ENCODE measurements around the gene FSTL5.

FSTL5 gene

DNA sequence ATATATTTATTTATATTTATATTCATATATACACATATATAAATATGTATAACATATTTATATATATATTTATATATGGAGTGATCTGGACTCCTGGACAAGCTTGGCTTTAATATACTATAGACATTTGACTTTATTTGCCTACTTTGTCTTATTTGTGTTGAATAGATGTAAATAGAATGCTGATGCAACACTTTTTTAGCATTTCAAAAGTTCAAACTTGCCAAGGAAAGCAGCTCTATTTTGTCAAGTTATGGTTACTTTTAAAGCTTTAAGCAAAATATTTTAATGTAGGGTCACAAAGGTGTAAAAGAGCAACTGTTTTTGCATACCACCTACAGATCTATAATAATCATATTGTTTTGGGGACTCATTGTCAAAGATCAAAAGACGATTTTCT, 61.1 kb downstream of the FSTL5 start:
- Histone ChIP-seq H3K4me3 (no peak overlapping the region), H3K27ac (no peak overlapping the region)
- TF ChIP-seq CTCF (IDR thresholded peaks at IDR 0.05): no peak
- DNase-seq (ENCODE audit: low spot score): no peak

DNA sequence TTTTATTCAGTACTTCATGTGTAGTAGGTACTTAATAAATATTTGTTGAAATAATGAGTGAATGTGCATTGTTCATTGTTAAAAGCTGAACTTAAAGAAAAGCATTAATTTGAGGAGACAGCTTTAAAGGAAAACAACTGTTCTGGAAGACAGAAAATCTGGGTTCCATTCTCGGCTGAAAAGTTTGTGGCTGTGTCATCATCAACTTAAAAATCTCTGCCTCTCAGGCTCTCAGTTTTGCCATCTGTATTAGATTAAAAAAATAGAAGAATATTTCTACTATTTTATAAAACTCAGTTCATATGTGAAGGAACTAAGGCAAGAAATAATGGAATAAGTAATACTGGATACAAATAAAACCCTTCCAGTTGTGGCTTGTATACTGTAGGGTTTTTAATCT, 62.5 kb downstream of the FSTL5 start:
- no peak overlapping the region for H3K4me3 ChIP-seq
- no peak overlapping the region for H3K27ac ChIP-seq
- DNase-seq (ENCODE audit: low spot score): no peak
- no peak for TF ChIP-seq CTCF (IDR thresholded peaks at IDR 0.05)

- TF ChIP-seq CTCF (IDR thresholded peaks at IDR 0.05): no peak
- no peak for DNase-seq (ENCODE audit: low spot score)
- no peak overlapping the region for H3K27ac ChIP-seq
- no peak overlapping the region for H3K4me3 ChIP-seq
These were observed 88.1 kb downstream of the FSTL5 start for GRCh38 chr4:162075726-162076125.

GRCh38 chr4:162061214-162061613, 102.6 kb downstream of the FSTL5 start:
- no peak for TF ChIP-seq CTCF (IDR thresholded peaks at IDR 0.05)
- DNase-seq (ENCODE audit: low spot score): no peak
- H3K27ac ChIP-seq: no peak overlapping the region
- H3K4me3 ChIP-seq: no peak overlapping the region

DNA sequence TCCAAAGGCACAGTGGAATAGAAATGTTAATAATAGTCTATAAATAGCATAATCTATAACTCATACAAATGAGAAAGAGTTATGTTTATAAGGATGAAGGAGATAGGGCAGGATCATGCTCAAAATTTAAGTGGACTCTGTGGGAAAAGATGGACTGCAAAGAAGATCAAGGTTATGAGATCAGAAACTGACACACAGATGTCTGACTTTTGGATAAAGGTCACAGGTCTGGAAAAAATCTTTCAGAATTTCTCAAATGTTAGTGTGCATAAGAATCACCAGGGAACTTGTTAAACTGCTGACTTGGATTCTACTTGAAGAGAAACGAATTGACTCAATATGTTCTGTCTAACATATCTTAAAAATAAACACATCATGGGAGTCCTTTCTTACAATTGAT, 104.1 kb downstream of the FSTL5 start:
- Histone ChIP-seq H3K4me3 (no peak overlapping the region), H3K27ac (no peak overlapping the region)
- TF ChIP-seq CTCF (IDR thresholded peaks at IDR 0.05): no peak
- no peak for DNase-seq (ENCODE audit: low spot score)

- Histone ChIP-seq H3K4me3 (no peak overlapping the region), H3K27ac (no peak overlapping the region)
- TF ChIP-seq CTCF (IDR thresholded peaks at IDR 0.05): no peak
- DNase-seq (ENCODE audit: low spot score): no peak
These were observed 106.8 kb downstream of the FSTL5 start for GRCh38 chr4:162056990-162057389.

DNA sequence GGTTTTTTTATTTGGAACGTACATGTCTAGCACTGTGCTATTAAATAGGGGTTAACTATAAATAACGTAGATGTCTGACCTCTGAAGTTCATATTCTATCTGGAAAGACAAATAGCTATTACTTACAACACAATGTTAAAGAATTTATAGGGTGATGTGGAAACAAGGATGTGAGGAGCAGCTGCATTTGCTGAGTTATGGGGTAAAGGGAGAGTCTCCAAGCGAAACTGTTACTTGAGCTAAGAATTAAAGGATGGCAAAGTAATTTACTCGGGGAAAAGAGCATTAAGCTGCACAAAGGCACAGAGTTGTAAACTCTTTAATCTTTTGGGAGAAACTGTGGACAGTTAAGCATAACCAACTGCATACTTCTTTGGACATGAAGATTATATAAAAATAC, 117.7 kb downstream of the FSTL5 start:
- no peak for DNase-seq (ENCODE audit: low spot score)
- TF ChIP-seq CTCF (IDR thresholded peaks at IDR 0.05): no peak
- H3K27ac ChIP-seq: no peak overlapping the region
- no peak overlapping the region for H3K4me3 ChIP-seq

All from coronary artery (tissue), 2 donors.